Measurements from ENCODE around the gene KCNK13. TPM values are rescaled to one million over a fixed set of nuclear protein-coding genes. Genes with fewer than 3 reads are reported as not detected.
A peak's percentile ranks its signal among the peaks of the same experiment; 100 is the strongest.
"Not testable (repeated sequence)": the region's sequence is repeated elsewhere in the genome, so short reads cannot be mapped to it uniquely, and the experiment has no call there.

The KCNK13 gene
- polyA plus RNA-seq, 12 donors, result 0.19 to 1.0 (median 0.29) TPM; not detected in 2

GRCh38 chr14:90060965-90061684, 669 bp upstream of the KCNK13 start:
- DNase-seq, result no peak

- no peak for DNase-seq
Measured at GRCh38 chr14:90062127-90062794, 467 bp downstream of the KCNK13 start.

GRCh38 chr14:90062822-90063539, 1.2 kb downstream of the KCNK13 start:
- no peak for DNase-seq

GRCh38 chr14:90072350-90072749, 10.6 kb downstream of the KCNK13 start:
- DNase-seq, result no peak

- DNase-seq, result no peak
Measured at GRCh38 chr14:90079576-90079975, 17.8 kb downstream of the KCNK13 start.

- peak; percentile 27 for DNase-seq
Measured at GRCh38 chr14:90087433-90087832, 25.6 kb downstream of the KCNK13 start.

GRCh38 chr14:90088176-90088575, 26.4 kb downstream of the KCNK13 start:
- no peak for DNase-seq

GRCh38 chr14:90089486-90089885, 27.7 kb downstream of the KCNK13 start:
- DNase-seq, result not testable (repeated sequence)

GRCh38 chr14:90091393-90091792, 29.6 kb downstream of the KCNK13 start:
- peak; percentile 14 for DNase-seq

- DNase-seq, result no peak
Measured at GRCh38 chr14:90093942-90094595, 32.3 kb downstream of the KCNK13 start.

- DNase-seq, result no peak
Measured at GRCh38 chr14:90095096-90095495, 33.3 kb downstream of the KCNK13 start.

GRCh38 chr14:90096566-90096965, 34.8 kb downstream of the KCNK13 start:
- no peak for DNase-seq

- DNase-seq, result no peak
Measured at GRCh38 chr14:90103808-90104207, 42.0 kb downstream of the KCNK13 start.

GRCh38 chr14:90105756-90106155, 44.0 kb downstream of the KCNK13 start:
- no peak for DNase-seq

- DNase-seq, result no peak
Measured at GRCh38 chr14:90107789-90108188, 46.0 kb downstream of the KCNK13 start.

- no peak for DNase-seq
Measured at GRCh38 chr14:90109858-90110257, 48.1 kb downstream of the KCNK13 start.

- DNase-seq, result no peak
Measured at GRCh38 chr14:90111895-90112534, 50.2 kb downstream of the KCNK13 start.

GRCh38 chr14:90114554-90114953, 52.8 kb downstream of the KCNK13 start:
- DNase-seq, result no peak

- DNase-seq, result no peak
Measured at GRCh38 chr14:90115780-90116179, 54.0 kb downstream of the KCNK13 start.

GRCh38 chr14:90116444-90116843, 54.6 kb downstream of the KCNK13 start:
- DNase-seq, result no peak

- no peak for DNase-seq
Measured at GRCh38 chr14:90118027-90118426, 56.2 kb downstream of the KCNK13 start.

GRCh38 chr14:90126260-90126659, 64.5 kb downstream of the KCNK13 start:
- no peak for DNase-seq

All from muscle of arm (tissue), 12 donors.